T-helper 1 cell treated with Interleukin-12 subunit alpha and Interleukin-12 subunit beta and Interleukin-4 antibody, amounts not matched to agents 30 ng/mL and 1 ng/mL, for 36 hours (primary cell): ENCODE data around the gene TXLNG. TPM values are rescaled to one million over a fixed set of nuclear protein-coding genes. Genes with fewer than 3 reads are reported as not detected.

Experiments
- intact Hi-C: fragments of 100-400 bp; cut with micrococcal nuclease; formaldehyde crosslinking; loops from one replicate; pipeline ENCODE4 v1.15.1; 2024
- total RNA-seq: library from RNA; stranded (reverse); gene quantifications from 2 replicates; pipeline ENCODE4 v1.2.3, GENCODE V29; 2022

TXLNG gene
- total RNA-seq, 1 donor from 2014 or later = 13.0 TPM

DNA sequence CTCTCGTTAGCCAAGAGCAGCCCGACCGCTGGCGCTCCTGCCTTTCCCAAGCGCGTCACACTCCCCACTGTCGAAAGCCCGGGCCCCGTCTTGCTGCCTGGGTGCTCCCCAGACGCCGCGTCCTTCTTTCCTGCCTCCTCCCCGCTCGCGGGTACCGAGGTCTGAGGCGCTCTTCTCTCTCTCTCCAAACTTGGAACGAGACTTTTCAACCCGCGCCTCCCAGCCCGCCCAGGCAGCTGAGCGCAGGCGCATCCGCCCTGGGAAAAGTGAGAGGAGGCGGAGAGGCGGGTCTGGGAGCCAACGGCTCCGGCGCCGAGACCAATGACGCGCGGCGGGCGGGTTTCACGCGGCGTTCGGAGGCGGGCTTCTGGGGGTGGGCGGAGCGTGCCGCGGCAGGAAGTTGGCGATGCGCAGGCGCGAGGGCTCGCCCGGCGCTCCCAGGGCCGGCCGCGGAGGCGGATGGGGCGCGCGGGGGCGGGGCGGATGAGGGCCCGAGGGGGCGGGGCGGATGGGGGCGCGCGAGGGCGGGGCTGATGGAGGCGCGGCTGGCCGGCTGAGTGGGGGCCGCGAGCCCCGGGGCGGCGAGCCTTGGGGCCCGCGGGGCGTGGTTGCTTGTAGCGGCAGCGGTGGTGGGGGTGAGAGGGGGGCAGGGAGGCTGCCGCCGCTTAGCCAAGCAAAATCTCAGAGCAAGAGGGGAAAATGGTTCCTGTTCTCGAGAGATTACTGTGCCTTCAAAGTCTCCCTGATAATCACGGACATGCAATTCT, 84.0 kb downstream of the TXLNG start, which contains the start of gene RBBP7:
Gene RBBP7, minus strand, starts transcription at position 268 of the 767 bp plus-strand sequence. CDS start 309 bp downstream, outside the sequence.
- intact Hi-C loops = loop anchor here (1.0 to 5.0 kb wide), 10 partner anchors 14 to 1533 kb away; partner anchors contain the start of genes CA5B, PIGA, REPS2 and SYAP1

DNA sequence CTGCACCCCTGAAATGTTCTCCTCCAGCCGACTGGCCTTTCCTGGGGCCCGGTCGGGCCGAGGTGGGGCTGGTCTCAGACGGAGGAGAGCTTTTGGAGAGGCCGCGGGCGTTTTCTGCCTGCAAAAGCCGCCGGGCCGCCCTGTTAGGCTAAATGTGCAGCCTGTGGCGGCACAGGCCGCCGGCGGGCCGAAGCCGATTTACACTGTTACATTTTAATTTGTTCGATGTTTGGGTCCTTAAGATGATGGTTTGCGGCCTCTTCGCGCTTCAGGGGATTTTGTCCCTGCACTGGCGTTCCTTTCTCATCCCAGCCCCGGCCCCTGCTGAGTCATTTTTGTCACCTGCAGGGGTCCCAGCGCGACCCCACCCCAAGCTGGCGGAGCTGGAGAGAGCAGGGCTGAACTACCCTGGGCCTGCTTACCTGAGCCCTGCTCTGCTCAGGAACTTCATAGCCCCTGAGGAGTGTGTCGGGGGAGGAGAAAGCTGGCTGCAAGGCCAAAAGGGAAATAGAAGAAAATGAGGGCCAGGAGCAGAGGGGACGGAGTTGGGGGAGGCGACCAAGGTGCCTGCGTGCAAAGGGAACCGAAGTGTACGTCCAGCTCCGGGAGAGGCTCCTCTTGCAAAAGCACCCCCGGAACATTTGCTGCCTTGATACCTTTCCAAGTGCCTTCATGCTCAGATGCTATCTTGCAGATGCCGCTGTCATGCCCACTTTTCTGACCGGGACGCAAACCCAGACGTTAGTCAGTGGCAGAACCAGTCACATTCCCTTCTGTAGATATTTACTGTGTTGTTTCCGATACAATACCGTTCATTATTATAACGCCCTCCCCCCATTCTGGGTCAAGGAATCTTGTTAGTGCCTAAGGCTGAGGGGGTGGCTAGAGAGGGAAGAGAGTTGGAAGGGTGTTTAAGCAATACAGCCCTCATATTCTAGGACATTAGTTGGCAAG, 84.9 kb downstream of the TXLNG start:
- intact Hi-C loops = loop anchor here (1.0 to 5.0 kb wide), 11 partner anchors 11 to 1534 kb away; partner anchors contain the start of genes CA5B, PIGA, REPS2 and SYAP1

GRCh38 chrX:16873106-16873505, 86.8 kb downstream of the TXLNG start:
- intact Hi-C loops = loop anchor here (5.0 kb wide), 3 partner anchors 1016 to 1536 kb away; partner anchors contain the start of genes CA5B and PIGA

- intact Hi-C loops = loop anchor here (5.0 kb wide), 3 partner anchors 1017 to 1537 kb away; partner anchors contain the start of genes CA5B and PIGA
These were observed 88.3 kb downstream of the TXLNG start for GRCh38 chrX:16874458-16875095.

DNA sequence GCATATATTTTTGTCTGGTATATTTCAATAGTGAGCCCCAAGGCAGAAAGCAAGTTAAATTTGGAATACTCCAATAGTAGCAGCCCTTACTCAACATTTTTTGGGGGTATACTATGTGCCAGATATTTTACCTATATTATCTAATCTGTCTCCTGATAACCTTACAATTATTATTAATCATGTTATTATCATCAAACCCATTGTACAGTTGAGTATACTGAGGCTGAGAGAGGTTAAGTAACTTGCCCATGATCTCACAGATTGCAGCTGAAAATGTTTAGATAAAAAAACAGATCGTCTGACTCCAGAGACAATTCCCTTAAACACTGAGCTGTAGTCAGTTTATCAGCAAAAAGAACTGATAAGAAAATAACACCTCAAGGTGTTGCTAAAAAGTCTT, 90.4 kb downstream of the TXLNG start:
- intact Hi-C loops = no loop called here

- intact Hi-C loops = loop anchor here (1.0 to 10.0 kb wide), 3 partner anchors 11 to 1543 kb away; partner anchors contain the start of gene CDKL5
These were observed 95.9 kb downstream of the TXLNG start for GRCh38 chrX:16882169-16882568.

- intact Hi-C loops = loop anchor here (1.0 to 10.0 kb wide), 6 partner anchors 9 to 1542 kb away; partner anchors contain the start of genes CDKL5 and REPS2
These were observed 96.6 kb downstream of the TXLNG start for GRCh38 chrX:16882702-16883486.

- intact Hi-C loops = loop anchor here (1.0 to 10.0 kb wide), 5 partner anchors 9 to 1541 kb away; partner anchors contain the start of genes CDKL5 and REPS2
These were observed 97.2 kb downstream of the TXLNG start for GRCh38 chrX:16883487-16883804.

DNA sequence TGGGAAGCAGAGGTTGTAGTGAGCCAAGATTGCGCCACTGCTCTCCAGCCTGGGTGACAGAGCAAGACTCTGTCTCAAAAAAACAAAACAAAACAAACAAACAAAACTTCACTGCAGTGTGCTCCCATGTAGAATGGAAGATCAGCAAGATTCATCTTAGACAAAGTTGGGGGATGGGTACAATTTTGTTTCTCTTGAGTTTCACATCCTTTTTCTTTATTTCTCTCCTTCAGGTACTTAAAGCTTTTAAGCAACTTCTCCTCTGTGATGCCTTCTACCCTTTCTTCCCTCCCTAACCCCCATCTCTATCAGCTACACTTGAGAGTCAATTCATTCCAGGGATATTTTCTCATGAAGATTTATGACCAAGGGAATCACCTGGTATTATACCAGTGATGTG, 99.4 kb downstream of the TXLNG start:
- intact Hi-C loops = loop anchor here (10.0 kb wide), 1 partner anchor 1539 kb away; the partner anchor contains the start of gene CDKL5

GRCh38 chrX:16892504-16893362, 106.5 kb downstream of the TXLNG start:
- intact Hi-C loops = loop anchor here (1.0 kb wide), 2 partner anchors 9 to 66 kb away; no protein-coding TSS in a partner anchor

Other genes with a start within 250 kb of the TXLNG start
- not detected in 2 replicates for gene S100G, start 136.3 kb upstream of the TXLNG start, total RNA-seq
- 5.1 and 5.5 TPM in 2 replicates for gene CTPS2, start 73.8 kb upstream of the TXLNG start, total RNA-seq
- 16.2 and 17.5 TPM in 2 replicates for gene SYAP1, start 66.9 kb upstream of the TXLNG start, total RNA-seq
- 104 and 106 TPM in 2 replicates for gene RBBP7, start 83.9 kb downstream of the TXLNG start, total RNA-seq
- not detected in 2 replicates for gene REPS2, start 160.2 kb downstream of the TXLNG start, total RNA-seq